Inferior parietal cortex (tissue), 1 donor: ENCODE data around the gene PFDN4.

Experiments
- DNase-seq: peaks from one replicate; pipeline ENCODE4 v3.0.0-alpha.2; 2016; ENCODE audit errors: extremely low spot score

The PFDN4 gene

DNA sequence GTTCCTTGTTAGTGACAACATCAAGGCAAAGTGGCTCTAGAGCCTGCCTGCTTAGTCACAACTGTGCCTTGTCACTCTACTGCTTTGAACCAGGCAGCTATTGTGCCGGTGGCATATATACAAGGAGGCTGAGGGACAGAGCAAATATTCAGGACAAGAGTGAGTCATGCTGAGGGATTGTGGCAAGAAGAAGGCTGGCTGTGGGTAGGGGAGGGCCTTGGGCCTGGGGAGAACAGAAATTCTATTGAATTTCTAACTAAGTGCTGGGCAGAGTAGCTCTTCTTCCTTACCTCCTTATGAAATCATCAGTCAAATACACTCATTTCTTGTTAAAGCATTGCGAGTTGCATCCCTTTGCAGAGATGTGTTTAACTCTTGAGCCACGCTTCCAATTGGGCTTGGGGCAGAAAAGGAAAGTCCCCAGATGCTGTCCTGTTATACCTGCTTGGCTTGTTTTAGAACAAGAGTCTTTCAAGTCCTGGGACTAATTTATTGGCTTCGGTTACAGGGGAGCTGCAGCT lies 59.7 kb downstream of the PFDN4 start:
- no peak for DNase-seq

- DNase-seq: no peak
These were observed 61.1 kb downstream of the PFDN4 start for GRCh38 chr20:54268941-54269340.
